GM21423 (cell line): ENCODE data around the gene NME4.
"Not testable (repeated sequence)": the region's sequence is repeated elsewhere in the genome, so short reads cannot be mapped to it uniquely, and the experiment has no call there.

Experiments
- ATAC-seq: cut with Tn5 transposase; IDR thresholded peaks from one replicate; pipeline ENCODE4 v1.9.1; 2021; ENCODE audit warnings: mild to moderate bottlenecking, moderate library complexity; ENCODE audit not compliant: unreplicated experiment

Gene NME4

DNA sequence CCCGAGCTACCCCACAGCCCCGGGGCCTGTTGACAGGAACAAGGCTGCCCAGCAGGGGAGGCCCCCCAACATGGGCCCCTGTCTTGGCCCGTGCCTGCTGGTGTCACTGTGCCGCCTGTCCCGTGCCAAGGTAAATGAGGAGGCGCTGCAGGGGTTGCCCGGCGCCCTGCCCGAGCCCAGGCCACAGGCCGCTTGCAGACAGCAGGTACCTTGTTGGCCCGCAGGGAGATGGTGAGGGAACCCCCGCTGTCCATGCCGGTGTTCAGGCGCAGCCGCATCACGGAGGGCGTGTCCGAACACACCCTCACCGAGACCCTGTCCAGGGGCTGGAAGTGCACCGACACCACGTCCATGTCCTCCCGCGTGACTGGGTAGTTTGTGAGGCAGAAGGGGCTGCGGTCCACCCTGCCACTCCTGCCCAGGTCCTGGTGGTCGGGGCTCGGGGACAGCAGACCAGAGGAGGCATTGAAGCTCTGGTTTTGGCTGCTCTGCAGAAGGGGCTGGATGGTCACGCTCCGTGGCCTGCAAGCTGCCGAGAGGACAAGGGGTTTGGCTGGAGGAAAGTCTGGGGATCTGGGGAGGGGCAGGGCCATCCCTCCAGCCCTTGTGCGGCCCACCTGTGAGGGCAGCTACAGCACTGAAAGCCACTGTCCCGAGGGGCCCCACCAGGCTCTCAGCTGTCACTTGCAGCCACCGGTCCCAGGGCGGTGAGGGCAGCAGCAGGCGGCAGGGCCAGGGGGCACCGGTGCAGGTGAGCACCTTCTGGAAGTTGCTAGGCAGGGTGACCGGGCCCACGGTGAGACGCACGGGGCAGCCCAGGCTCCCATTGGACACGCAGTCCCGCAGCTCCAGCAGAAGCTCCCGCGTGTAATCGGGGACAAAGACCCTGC lies 20.8 kb upstream of the NME4 start:
- ATAC-seq: no peak

- no peak for ATAC-seq
Observed at GRCh38 chr16:376817-377418, 20.1 kb upstream of the NME4 start.

DNA sequence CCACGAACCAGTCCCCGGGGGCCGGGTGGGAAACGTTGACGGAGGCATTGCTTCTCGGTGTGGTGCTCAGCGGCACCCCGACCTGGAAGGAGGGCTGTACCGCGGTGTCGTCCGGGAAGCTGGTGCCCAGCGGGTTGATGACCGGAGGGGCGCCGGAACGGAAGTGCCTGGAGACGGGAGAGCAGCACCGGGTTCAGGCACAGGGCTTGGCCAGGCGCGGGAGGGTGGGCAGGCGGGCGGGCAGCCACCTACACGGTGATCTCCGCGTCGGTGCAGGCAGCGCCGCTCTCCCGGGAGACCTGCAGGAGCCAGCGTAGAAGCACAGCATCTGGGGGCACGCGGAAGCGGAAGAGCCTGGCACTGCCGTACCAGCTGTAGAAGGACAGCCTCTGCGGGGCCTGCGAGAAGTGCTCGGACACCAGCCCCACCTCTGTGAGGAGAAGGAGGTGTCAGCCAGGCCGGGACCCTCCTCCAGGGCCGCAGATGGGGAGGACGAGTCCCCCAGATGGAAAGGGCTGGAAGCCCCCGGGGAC lies 19.5 kb upstream of the NME4 start:
- no peak for ATAC-seq

DNA sequence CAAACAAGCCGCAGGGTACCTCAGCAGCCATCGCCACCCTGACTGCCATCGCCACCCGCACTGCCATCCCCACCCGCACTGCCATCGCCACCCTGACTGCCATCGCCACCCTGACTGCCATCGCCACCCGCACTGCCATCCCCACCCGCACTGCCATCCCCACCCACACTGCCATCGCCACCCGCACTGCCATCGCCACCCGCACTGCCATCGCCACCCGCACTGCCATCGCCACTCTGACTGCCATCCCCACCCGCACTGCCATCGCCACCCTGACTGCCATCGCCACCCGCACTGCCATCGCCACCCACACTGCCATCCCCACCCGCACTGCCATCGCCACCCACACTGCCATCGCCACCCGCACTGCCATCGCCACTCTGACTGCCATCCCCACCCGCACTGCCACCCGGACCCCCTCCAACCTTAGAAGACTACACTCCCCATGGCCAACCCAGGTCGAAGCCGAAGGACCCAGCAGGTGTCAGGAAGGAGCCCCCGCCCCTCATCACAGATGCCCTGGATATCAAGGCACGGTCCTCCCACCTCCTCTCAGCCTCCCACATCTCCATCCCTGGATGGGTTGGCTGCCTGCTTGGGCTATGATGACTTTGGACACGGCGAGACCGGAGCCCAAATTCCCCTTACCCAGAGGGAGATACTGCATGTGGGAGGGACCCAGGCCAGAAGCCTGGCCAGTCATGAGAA lies 18.7 kb upstream of the NME4 start:
- not testable (repeated sequence) for ATAC-seq

- ATAC-seq: no peak
Observed at GRCh38 chr16:378821-379182, 18.2 kb upstream of the NME4 start.

DNA sequence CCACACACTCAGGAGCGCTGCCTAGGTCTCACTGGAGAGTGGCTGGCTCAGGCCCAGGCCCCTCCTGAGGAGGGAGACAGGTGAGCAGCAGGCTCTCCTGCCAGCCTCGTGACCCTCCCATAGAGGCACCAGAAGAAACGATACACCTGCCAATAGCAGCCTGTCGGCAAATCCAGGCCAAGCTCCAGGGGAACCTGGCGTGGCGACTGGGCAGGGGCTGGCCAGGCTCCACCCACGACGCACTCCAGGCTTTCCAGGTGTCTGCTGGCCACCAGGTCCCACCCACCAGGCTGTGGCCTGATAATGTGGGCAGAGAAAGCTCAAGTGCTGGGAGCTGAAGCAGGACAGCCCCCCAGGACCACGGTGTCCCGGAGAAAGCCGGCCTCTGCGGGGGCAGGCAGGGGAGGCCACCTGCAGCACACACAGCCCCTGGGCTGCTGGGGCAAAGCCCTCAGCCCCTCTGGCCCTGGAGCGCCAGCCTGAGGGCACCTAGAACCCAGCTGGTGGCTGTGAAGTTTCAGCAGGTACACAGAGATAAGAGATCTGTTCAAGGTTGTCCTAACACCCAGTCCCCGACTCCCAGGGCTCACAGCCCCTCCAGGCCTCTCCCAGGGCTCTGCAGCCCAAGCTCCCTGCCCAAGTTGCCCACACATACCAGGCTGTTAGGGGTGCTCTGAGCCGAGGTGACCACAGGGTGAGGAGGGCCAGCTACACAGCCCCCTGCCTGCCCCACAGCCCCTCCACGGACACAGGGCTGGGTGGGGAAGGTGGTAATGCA lies 17.6 kb upstream of the NME4 start:
- no peak for ATAC-seq

DNA sequence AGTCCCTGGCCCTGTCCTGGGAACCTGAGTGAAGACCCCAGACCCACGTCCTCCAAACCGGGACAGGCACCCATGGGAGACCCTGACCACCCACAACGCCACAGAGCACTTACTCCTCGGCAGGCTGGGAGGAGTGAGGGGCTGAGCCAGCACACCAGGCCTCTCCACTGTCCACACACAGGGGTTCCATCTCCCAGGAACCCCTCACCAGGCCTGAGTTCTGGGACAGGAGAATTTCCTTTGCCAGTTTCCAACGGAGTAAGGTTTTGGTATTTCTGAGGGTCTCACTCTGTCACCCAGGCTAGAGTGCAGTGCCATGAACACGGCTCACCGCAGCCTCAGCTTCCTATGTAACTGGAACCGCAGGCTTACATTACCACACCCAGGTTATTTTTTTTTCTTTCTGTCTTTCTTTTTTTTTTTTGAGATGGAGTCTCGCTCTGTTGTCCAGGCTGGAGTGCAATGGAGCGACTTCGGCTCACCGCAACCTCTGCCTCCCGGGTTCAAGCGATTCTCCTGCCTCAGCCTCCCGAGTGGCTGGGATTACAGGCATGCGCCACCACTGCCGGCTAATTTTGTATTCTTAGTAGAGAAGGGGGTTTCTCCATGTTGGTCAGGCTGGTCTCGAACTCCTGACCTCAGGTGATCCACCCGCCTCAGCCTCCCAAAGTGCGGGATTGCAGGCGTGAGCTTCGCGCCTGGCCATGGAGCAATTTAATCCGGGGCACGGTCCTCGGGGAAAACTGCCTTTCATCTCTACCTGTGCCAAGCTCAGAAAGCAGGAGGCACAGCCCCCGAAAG lies 16.8 kb upstream of the NME4 start:
- no peak for ATAC-seq

DNA sequence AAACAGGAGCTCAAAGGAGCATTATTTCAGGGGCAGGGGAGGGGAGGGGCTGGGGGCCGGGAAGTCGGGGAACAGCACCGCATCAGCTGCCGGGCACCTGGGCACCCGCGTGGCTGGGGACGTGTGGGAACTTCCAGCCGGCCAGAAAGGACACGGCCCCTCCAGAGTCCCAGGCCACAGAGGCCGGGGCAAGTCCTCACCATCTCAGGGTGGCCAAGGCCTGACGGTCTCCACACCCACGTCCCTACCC lies 16.3 kb upstream of the NME4 start:
- no peak for ATAC-seq

GRCh38 chr16:381012-381788 lies 15.8 kb upstream of the NME4 start:
- ATAC-seq: no peak

DNA sequence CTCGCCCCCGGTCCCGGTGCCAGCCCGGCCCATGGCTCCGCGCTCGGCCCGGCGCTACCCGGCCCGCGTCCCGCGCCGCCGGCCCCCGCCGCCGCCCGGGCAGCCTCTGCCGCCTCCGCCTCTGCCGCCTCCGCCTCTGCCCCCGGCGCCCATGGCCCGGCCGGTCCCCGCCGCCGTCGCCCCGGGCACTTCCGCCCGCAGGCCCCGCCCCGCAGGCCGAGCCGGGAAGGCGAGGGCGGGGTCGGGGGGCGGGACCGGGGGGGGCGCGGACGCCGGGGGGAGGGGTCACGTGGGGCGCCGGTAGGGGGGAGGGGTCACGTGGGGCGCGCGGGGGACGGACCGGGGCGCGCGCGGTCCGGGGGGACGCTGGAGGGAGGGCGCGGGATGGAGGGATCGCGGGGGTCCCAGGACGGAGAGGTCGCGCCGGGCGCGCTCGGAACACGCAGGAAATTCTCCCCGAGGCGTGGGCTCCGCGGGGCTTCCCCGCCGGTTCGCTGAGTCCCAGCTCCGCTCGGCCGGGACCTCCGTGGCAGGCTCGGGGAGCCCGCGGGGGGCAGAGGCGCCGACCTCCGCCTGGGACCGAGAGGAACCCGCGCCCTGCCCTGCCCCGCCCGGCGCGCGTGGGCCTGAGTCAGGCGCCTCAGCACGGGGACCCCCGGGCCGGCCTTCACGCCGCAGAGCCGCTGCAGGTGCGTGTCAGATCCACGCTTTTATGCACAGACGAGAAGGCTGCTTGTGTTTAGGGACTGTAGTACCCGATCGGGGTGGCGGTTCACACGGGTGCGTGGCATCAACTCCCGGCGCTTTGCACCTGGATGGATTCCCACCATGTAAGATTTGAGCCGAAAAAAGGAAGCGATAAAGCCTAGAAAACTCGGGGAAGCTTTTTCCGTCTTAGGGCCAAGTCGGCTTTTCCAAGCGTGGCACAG lies 14.9 kb upstream of the NME4 start, which contains the start of gene PGAP6:
Gene PGAP6, minus strand, starts transcription at position 190 of the 929 bp plus-strand sequence. Its CDS starts 157 bp downstream, at position 33.
- ATAC-seq: peak; percentile 49

DNA sequence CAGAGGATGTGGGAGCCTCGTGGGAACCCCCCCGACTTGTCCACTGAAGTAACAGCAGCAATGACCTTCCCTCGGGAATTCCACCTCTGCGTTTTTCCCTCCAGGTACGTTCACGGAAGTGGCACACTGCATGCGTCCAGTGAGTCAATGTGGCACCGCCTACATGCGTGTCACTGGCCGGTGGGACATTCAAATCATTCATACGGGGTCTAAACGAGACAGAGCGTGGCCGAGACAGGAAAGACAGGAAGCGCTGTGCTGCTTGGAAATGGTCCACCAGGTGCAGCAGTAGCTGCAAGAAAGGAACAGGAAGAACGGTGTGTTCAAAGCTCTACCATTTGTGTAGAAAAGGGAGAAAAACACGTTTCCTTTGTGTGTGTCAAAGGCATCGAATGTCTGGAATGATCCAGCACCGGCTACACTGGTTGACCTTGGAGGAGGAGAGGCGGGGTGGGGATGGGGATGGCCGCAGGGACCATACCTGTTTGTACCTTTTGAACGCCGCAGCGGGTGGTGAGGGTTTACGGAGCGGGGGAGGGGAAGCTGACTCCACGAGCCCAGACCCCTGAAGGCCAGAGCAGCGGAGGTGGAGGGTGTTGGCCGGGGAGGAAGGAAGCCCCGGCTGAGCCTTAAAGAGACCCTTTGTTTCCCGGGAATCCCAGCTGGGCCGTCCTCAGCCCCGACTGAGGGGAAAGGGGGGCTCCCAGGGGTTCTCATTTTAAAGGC lies 13.5 kb upstream of the NME4 start:
- ATAC-seq: peak; percentile 37

DNA sequence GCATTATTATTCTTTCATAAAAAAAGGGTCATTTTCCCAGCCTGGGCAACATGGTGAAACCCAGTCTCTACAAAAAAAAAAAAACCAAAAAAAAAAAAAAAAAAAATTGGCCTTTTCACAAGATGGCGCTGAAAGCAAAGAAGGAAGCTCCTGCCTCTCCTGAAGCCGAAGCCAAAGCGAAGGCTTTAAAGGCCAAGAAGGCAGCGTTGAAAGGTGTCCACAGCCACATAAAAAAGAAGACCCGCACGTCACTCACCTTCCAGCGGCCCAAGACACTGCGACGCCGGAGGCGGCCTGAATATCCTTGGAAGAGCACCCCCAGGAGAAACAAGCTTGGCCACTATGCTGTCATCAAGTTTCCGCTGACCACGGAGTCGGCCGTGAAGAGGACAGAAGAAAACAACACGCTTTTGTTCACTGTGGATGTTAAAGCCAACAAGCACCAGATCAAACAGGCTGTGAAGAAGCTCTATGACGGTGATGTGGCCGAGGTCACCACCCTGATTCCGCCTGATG lies 10.3 kb upstream of the NME4 start:
- ATAC-seq: no peak

- ATAC-seq: not testable (repeated sequence)
Observed at GRCh38 chr16:387761-388666, 9.0 kb upstream of the NME4 start.

- no peak for ATAC-seq
Observed at GRCh38 chr16:389352-389751, 7.6 kb upstream of the NME4 start.

GRCh38 chr16:391885-392335 lies 5.1 kb upstream of the NME4 start:
- no peak for ATAC-seq

GRCh38 chr16:392450-393030 lies 4.5 kb upstream of the NME4 start:
- ATAC-seq: no peak
